Kidney (tissue), 14 donors: ENCODE results near the gene CORO2B. TPM values are rescaled to one million over a fixed set of nuclear protein-coding genes. Genes with fewer than 3 reads are reported as not detected.

Source experiments
- DNase-seq, 5 donors: peaks; one replicate each; pipeline ENCODE4 v3.0.0-alpha.2; 2013 to 2020
- FAIRE-seq: peaks from 2 replicates; lab custom pipeline; 2012; peaks lifted over from hg19 to GRCh38; lab: Jason Lieb, UNC
- H3K27ac ChIP-seq, 2 donors: one replicate each; pipeline ENCODE4 v1.7.0; 2013; ENCODE audit warnings: low read depth in 2 of 2, low read length in 2 of 2, inconsistent platforms in 1 of 2
- H3K27me3 ChIP-seq: one replicate; pipeline ENCODE4 v1.7.1; 2013; ENCODE audit warnings: low read length, inconsistent platforms; ENCODE audit not compliant: control insufficient read depth, insufficient read depth
- H3K36me3 ChIP-seq, 3 donors: one replicate each; pipeline versions ENCODE4 v1.7.0 to v1.7.1; 2013; ENCODE audit warnings: low read length in 3 of 3, control low read depth in 1 of 3, inconsistent platforms in 1 of 3; ENCODE audit not compliant: insufficient read depth in 3 of 3, control insufficient read depth in 2 of 3
- H3K4me1 ChIP-seq, 3 donors: one replicate each; pipeline versions ENCODE4 v1.7.0 to v1.7.1; 2013; ENCODE audit warnings: low read length in 3 of 3, inconsistent platforms in 1 of 3, low read depth in 1 of 3; ENCODE audit not compliant: control insufficient read depth in 2 of 3, insufficient read depth in 2 of 3
- H3K4me3 ChIP-seq, 3 donors: one replicate each; pipeline versions ENCODE4 v1.7.0 to v1.8.1; 2013; ENCODE audit warnings: low read length in 3 of 3, control low read depth in 1 of 3, inconsistent platforms in 1 of 3
- H3K9ac ChIP-seq, 3 donors: one replicate each; pipeline versions ENCODE4 v1.7.0 to v1.7.1; 2013; ENCODE audit warnings: low read length in 3 of 3, control low read depth in 1 of 3, inconsistent platforms in 1 of 3
- H3K9me3 ChIP-seq, 3 donors: one replicate each; pipeline versions ENCODE4 v1.7.0 to v1.7.1; 2013; ENCODE audit warnings: low read length in 3 of 3, control low read depth in 1 of 3, inconsistent platforms in 1 of 3; ENCODE audit not compliant: control insufficient read depth in 2 of 3, insufficient read depth in 1 of 3
- CTCF ChIP-seq: IDR thresholded peaks from 3 replicates; pipeline ENCODE4 v1.5.1; 2012; ENCODE audit warnings: mild to moderate bottlenecking, moderate library complexity, borderline replicate concordance; ENCODE audit not compliant: insufficient read depth; ENCODE audit errors: extremely low read depth
- intact Hi-C: fragments of 100-400 bp; cut with DNase I; formaldehyde crosslinking; loops from one replicate; pipeline ENCODE4 v1.11.1; 2022
- polyA plus RNA-seq: library from polyadenylated mRNA; stranded (reverse); fragments of 350-450 nt; fragmentation: Illumina TruSeq; extraction: RNeasy Lipid Tissue Mini Kit (QIAGEN cat#74804); gene quantifications from one replicate; pipeline ENCODE4 v1.2.3, GENCODE V29; 2014; ENCODE audit warnings: low read depth, low replicate concordance; ENCODE audit not compliant: insufficient read depth
- total RNA-seq: library from RNA; stranded (reverse); fragmentation: NEBNext Ultra II Directional; extraction: Animal tissue kit (Norgen Biotek cat#: 25700); gene quantifications from one replicate; pipeline ENCODE4 v1.2.1, GENCODE V29; 2021
- donor health status: control.
- donor health status: control.
- donor health status: control.
- donor health status: control.
- donor health status: control.
- donor health status: DM: yes; HTN: yes; CAD: no.
- donor health status: Normal renal cell carcinoma (clear cell type).

The CORO2B gene
- total and polyA plus RNA-seq, 2 donors from 2014 or later = 7.9 to 9.0 TPM

DNA sequence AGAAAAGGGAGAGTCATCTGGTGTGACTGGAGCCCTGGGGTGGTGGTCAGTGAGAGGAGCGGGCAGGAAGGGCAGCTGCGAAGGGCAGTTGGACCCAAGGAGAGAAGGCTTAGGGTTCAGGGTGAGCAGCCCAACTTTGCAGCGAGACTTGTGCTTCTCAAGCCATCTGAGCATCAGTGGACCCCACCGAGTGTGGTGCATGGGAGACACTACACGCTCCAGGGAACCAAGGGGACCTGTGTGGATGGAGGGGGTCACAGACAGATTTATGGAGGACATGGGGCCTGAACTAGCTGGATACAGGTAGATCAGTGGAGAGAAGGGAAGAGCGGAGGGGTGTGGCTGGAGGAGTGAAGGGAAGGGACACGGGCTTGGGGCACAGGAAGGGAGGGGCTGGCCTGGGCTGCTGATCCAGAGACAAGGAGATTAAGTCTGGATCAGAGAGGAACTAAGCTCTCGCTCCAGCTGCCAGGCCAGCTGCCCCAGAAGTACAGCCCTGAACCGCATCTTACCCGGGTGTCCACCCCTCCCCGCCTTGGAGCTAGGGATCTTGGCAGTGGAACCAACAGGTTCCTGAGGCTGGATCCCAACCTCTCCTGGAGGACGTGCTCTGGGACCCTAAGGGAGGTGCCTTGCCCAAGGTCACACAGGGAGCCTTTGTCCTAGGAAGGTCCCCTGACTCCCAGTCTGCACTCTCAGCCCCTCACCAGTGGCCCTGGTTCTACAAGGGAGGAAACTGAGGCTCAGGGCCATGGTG lies 120.5 kb downstream of the CORO2B start:
- no peak for FAIRE-seq
- H3K27me3 ChIP-seq = no peaks in the 10 kb centered on the region
- H3K9ac ChIP-seq = peak overlapping the region in 1 of 3 donors; percentile 12
- peak overlapping the region in 1 of 2 donors; percentile 62 for H3K27ac ChIP-seq
- intact Hi-C loops = no loop called here
- no peak for DNase-seq
- peaks cover 0 to 2% (median 0%) of the 10 kb centered on the region in 3 donors for H3K4me1 ChIP-seq
- no peak for TF ChIP-seq CTCF
- H3K36me3 ChIP-seq = no peaks in the 10 kb centered on the region
- H3K9me3 ChIP-seq = no peaks in the 10 kb centered on the region
- no peak overlapping the region for H3K4me3 ChIP-seq

GRCh38 chr15:68699881-68700454 lies 121.2 kb downstream of the CORO2B start:
- H3K4me3 ChIP-seq = no peak overlapping the region
- H3K27ac ChIP-seq = peak overlapping the region; percentile 62 to 63
- FAIRE-seq = no peak
- H3K9ac ChIP-seq = peak overlapping the region in 1 of 3 donors; percentile 51
- TF ChIP-seq CTCF = no peak
- peaks cover 0 to 4% (median 0%) of the 10 kb centered on the region in 3 donors for H3K4me1 ChIP-seq
- H3K27me3 ChIP-seq = no peaks in the 10 kb centered on the region
- H3K9me3 ChIP-seq = no peaks in the 10 kb centered on the region
- H3K36me3 ChIP-seq = no peaks in the 10 kb centered on the region
- peak in 1 of 5 donors; percentile 71 for DNase-seq
- intact Hi-C loops = no loop called here

DNA sequence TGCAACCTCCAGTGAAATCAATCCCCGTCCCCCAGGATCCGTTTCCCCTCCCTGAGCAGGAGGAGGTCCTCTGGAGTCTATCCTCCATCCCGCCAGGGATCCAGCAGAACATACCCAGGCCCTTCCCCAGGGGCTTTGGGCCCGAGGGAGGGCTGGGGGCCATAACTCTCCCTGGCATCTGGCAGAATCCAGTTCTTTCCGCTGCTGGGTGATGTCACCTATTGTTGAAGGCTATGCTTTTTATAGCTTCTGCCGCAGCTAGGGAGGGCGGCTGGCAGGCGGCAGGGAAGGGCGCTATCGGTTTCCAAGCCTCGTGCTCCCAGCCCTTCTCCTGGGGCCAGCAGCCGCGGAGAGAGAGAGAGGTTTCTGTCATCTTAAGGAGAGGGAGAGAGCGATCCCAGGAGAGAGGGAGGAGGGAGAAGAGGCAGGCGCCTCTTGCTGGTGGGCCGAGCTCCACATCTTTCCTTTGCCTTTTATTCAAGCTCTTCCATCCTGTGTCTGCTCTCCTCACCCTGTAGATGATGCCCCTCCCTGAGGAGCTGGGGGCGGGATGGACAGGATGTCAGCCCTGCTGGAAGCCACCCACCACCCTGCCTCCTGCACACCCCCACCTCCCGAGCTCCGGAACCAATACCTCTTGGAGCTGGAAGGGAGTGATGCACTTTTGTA lies 121.8 kb downstream of the CORO2B start:
- no peaks in the 10 kb centered on the region for H3K36me3 ChIP-seq
- intact Hi-C loops = no loop called here
- no peak overlapping the region for H3K4me3 ChIP-seq
- H3K27me3 ChIP-seq = no peaks in the 10 kb centered on the region
- H3K9ac ChIP-seq = peak overlapping the region in 1 of 3 donors; percentile 51
- peak; percentile 81 to 94 (median 92) for DNase-seq
- no peaks in the 10 kb centered on the region for H3K9me3 ChIP-seq
- no peak for FAIRE-seq
- peak overlapping the region; percentile 62 to 63 for H3K27ac ChIP-seq
- peaks cover 0 to 4% (median 0%) of the 10 kb centered on the region in 3 donors for H3K4me1 ChIP-seq
- TF ChIP-seq CTCF = no peak
